Tibial nerve (tissue), 4 donors: Measurements from ENCODE around the gene MAP4K4. TPM values are rescaled to one million over a fixed set of nuclear protein-coding genes. Genes with fewer than 3 reads are reported as not detected.

Experiments used
- DNase-seq, 2 donors: peaks; one replicate each; pipeline ENCODE4 v3.0.0-alpha.2; 2019; ENCODE audit warnings: low spot score in 2 of 2
- H3K27ac ChIP-seq, 4 donors: fragments of 200-600 bp; sonication (generic) in 3 of 4; one replicate each; pipeline ENCODE4 v1.5.1; 2017 to 2019; ENCODE audit warnings: mild to moderate bottlenecking in 1 of 4
- H3K27me3 ChIP-seq, 2 donors: fragments of 200-600 bp; sonication (generic) in 1 of 2; one replicate each; pipeline versions ENCODE4 v1.5.1 to v1.6.0; 2017 to 2019
- H3K36me3 ChIP-seq, 3 donors: fragments of 200-600 bp; sonication (generic); one replicate each; pipeline ENCODE4 v1.5.1; 2018 to 2019
- H3K4me1 ChIP-seq, 4 donors: fragments of 200-600 bp; sonication (generic) in 3 of 4; one replicate each; pipeline ENCODE4 v1.5.1; 2017 to 2019
- H3K4me3 ChIP-seq, 4 donors: fragments of 200-600 bp; sonication (generic) in 3 of 4; one replicate each; pipeline ENCODE4 v1.5.1; 2017 to 2019; ENCODE audit warnings: mild to moderate bottlenecking in 1 of 4, moderate library complexity in 1 of 4
- H3K9me3 ChIP-seq, 4 donors: fragments of 200-600 bp; sonication (generic) in 3 of 4; one replicate each; pipeline ENCODE4 v1.5.1; 2017 to 2019
- CTCF ChIP-seq, 5 experiments: fragments of 200-600 bp in 3 of 5; fragments of 450-650 bp in 2 of 5; sonication (generic) in 3 of 5; IDR thresholded peaks; one replicate each; pipeline ENCODE4 v1.5.1; 2016 to 2019; ENCODE audit warnings: antibody characterized with exemption in 5 of 5, mild to moderate bottlenecking in 3 of 5, moderate library complexity in 2 of 5
- EP300 ChIP-seq, 2 donors: sonication (generic); formaldehyde crosslinking; IDR thresholded peaks; one replicate each; pipeline ENCODE4 v1.6.1; 2017; ENCODE audit warnings: antibody characterized with exemption in 2 of 2, mild to moderate bottlenecking in 1 of 2
- POLR2A ChIP-seq, 2 donors: fragments of 450-650 bp; IDR thresholded peaks; one replicate each; pipeline ENCODE4 v1.6.1; 2017; ENCODE audit warnings: antibody characterized with exemption in 2 of 2, mild to moderate bottlenecking in 2 of 2, moderate library complexity in 2 of 2
- WGBS, 2 donors: methylation state at CpG; one replicate each; pipeline ENCODE4 v1.1.5; 2018; 5-methylcytosine and 5-hydroxymethylcytosine counted together
- total RNA-seq, 4 donors: library from RNA; depleted of rRNA; stranded (reverse); fragments of >200 nt; gene quantifications; one replicate each; pipeline ENCODE4 v1.1.0, GENCODE V29; 2016

MAP4K4 gene
- total RNA-seq, 4 donors from 2014 or later, result 78.0 to 85.7 (median 84.4) TPM

GRCh38 chr2:101723371-101724124 lies 26.0 kb downstream of the MAP4K4 start:
- WGBS, 2 donors, result 80 to 87% methylated on average over 4 of the region's 4 CpGs
- Histone ChIP-seq H3K36me3 (no peaks in the 10 kb centered on the region), H3K27me3 (no peaks in the 10 kb centered on the region), H3K27ac (no peak overlapping the region), H3K4me1 (peaks cover 0 to 76% (median 28%) of the 10 kb centered on the region in 4 donors), H3K4me3 (no peak overlapping the region), H3K9me3 (no peaks in the 10 kb centered on the region)
- no peak for DNase-seq
- TF ChIP-seq POLR2A (IDR thresholded peaks at IDR 0.05) (no peak), CTCF (IDR thresholded peaks at IDR 0.05) (no peak)

DNA sequence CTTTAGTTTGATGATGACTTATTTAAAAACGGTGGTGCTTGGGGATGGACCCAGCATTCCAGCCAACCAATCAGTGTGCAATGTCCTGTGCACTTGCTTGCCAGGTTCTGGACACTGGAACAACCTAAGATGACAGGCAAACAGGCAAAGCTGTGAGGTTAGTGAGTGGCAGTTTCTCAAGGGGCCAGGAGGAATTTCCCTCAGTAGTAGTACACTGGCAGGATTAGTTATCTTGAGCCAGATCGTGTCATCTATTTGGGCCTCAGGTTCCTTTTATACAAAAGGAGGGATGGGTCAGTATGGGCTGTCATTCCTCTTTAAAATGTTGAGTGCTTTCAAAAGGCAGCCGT lies 26.6 kb downstream of the MAP4K4 start:
- H3K4me3 ChIP-seq, result no peak overlapping the region
- H3K4me1 ChIP-seq, result peaks cover 0 to 73% (median 26%) of the 10 kb centered on the region in 4 donors
- DNase-seq, result no peak
- no peaks in the 10 kb centered on the region for H3K9me3 ChIP-seq
- 44 to 49% methylated on average over 3 of the region's 3 CpGs for WGBS, 2 donors
- H3K27me3 ChIP-seq, result no peaks in the 10 kb centered on the region
- no peak overlapping the region for H3K27ac ChIP-seq
- no peaks in the 10 kb centered on the region for H3K36me3 ChIP-seq
- TF ChIP-seq EP300 (IDR thresholded peaks at IDR 0.05) (no peak), POLR2A (IDR thresholded peaks at IDR 0.05) (no peak), CTCF (IDR thresholded peaks at IDR 0.05) (no peak)

GRCh38 chr2:101725038-101725437 lies 27.5 kb downstream of the MAP4K4 start:
- no peaks in the 10 kb centered on the region for H3K27me3 ChIP-seq
- no peak overlapping the region for H3K4me3 ChIP-seq
- TF ChIP-seq CTCF (IDR thresholded peaks at IDR 0.05) (no peak), POLR2A (IDR thresholded peaks at IDR 0.05) (no peak), EP300 (IDR thresholded peaks at IDR 0.05) (no peak)
- H3K9me3 ChIP-seq, result no peaks in the 10 kb centered on the region
- H3K36me3 ChIP-seq, result no peaks in the 10 kb centered on the region
- 77 to 89% methylated on average over 3 of the region's 3 CpGs for WGBS, 2 donors
- peaks cover 0 to 75% (median 24%) of the 10 kb centered on the region in 4 donors for H3K4me1 ChIP-seq
- no peak overlapping the region for H3K27ac ChIP-seq
- DNase-seq, result no peak

GRCh38 chr2:101725515-101726192 lies 28.1 kb downstream of the MAP4K4 start:
- peaks cover 0 to 75% (median 24%) of the 10 kb centered on the region in 4 donors for H3K4me1 ChIP-seq

More at GRCh38 chr2:101725515-101726192, 28.1 kb downstream of the MAP4K4 start:
- DNase-seq, result no peak
- Histone ChIP-seq H3K9me3 (no peaks in the 10 kb centered on the region), H3K27me3 (no peaks in the 10 kb centered on the region), H3K4me3 (no peak overlapping the region), H3K27ac (no peak overlapping the region), H3K36me3 (no peaks in the 10 kb centered on the region)
- TF ChIP-seq CTCF (IDR thresholded peaks at IDR 0.05), result no peak
- no peak for TF ChIP-seq EP300 (IDR thresholded peaks at IDR 0.05)
- no peak for TF ChIP-seq POLR2A (IDR thresholded peaks at IDR 0.05)
- 68 to 70% methylated on average over 5 of the region's 5 CpGs for WGBS, 2 donors
